GM19043 (cell line): ENCODE measurements around the gene SSUH2.
A peak's percentile ranks its signal among the peaks of the same experiment; 100 is the strongest.
"Not testable (repeated sequence)": the region's sequence is repeated elsewhere in the genome, so short reads cannot be mapped to it uniquely, and the experiment has no call there.

ENCODE experiments used
- ATAC-seq: cut with Tn5 transposase; IDR thresholded peaks from one replicate; pipeline ENCODE4 v1.9.1; 2021; ENCODE audit warnings: low read depth; ENCODE audit not compliant: unreplicated experiment

Gene SSUH2

GRCh38 chr3:8644748-8645390 is at the start of gene SSUH2:
Gene SSUH2, minus strand, starts transcription at chr3:8644798. Its CDS starts 40 bp downstream, at chr3:8644758.
- ATAC-seq: no peak

DNA sequence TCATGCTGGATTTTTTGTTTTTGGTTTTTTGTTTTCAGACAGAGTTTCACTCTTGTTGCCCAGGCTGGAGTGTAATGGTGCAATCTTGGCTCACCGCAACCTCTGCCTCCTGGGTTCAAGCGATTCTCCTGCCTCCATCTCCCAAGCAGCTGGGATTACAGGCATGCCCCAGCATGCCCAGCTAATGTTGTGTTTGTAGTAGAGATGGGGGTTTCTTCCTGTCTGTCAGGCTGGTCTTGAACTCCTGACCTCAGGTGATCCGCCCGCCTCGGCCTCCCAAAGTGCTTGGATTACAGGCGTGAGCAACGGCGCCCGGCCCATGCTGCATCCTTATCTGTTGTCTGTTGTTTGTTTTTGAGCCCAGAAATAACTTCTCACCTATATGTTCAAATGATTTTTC is 46.7 kb upstream of the SSUH2 start:
- not testable (repeated sequence) for ATAC-seq

DNA sequence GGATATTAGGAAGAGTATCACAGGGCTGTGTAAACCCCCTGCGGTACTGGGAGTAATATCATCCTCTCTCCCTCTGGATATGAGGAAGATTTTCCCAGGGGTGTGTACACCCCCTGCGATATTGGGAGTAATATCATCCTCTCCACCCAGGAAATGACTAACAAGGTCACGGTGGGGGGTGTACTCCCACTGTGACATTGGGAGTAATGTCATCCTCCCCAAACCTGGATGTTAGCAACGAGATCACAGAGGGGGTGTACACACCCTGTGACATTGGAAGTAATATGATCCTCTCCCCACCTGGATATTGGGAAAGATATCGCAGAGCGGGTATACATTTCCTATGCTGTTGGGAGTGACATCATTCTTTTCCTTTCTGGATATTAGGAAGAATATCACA is 40.4 kb upstream of the SSUH2 start:
- not testable (repeated sequence) for ATAC-seq

- not testable (repeated sequence) for ATAC-seq
These were observed 38.4 kb upstream of the SSUH2 start for GRCh38 chr3:8682850-8683574.

DNA sequence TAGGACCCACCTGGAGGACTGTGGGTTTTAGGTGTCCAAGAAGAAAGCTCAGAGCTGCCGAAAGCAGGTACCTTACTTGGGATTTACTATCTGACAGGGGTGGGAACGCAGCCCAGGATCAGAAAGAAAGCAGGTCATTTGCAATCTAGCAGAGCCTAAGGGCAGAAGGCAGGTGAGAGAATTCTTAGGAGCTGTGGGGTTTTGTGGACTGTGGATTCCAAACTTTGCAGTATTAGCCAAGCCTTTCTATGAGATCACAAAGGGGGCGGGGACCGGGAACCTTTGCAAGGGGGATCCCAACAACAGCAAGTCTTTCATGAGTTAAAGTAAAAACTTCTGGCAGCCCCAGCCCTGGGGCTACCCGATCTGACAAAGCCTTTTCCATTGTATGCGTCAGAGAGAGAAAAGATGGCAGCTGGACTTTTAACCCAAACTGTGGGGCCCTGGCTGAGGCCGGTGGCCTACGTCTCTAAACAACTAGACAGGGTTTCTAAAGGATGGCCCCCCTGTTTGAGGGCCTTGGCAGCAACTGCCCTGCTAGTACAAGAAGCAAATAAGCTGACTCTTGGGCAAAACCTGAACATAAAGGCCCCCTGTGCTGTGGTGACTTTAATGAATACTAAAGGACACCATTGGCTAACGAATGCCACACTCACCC is 37.4 kb upstream of the SSUH2 start:
- ATAC-seq: not testable (repeated sequence)

DNA sequence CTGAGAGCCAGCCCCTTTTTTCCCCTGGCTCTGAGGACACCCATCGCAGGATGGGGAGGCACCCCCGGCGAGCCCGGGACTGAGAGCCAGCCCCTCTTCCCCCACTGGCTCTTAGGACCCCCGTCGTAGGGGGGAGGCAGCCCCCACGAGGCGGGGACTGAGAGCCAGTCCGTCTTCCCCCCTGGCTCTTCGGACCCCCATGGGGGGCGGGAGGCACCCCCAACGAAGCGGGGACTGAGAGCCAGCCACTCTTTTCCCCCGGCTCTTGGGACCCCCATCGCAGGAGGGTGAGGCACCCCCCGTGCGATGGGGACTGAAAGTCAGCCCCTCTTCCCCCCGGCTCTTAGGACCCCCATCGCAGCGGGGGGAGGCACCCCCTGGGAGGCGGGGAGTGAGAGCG is 36.8 kb upstream of the SSUH2 start:
- ATAC-seq: no peak

GRCh38 chr3:8679817-8680553 is 35.4 kb upstream of the SSUH2 start:
- ATAC-seq: not testable (repeated sequence)

- no peak for ATAC-seq
These were observed 34.2 kb upstream of the SSUH2 start for GRCh38 chr3:8678751-8679150.

DNA sequence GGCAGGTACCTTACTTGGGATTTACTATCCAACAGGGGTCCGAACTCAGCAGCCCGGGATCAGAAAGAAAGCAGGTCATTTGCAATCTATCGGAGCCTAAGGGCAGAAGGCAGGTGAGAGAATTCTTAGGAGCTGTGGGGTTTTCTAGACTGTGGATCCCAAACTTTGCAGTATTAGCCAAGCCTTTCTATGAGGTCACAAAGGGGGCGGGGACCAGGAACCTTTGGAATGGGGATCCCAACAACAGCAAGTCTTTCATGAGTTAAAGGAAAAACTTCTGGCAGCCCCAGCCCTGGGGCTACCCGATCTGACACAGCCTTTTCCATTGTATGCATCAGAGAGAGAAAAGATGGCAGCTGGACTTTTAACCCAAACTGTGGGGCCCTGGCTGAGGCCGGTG is 32.7 kb upstream of the SSUH2 start:
- not testable (repeated sequence) for ATAC-seq

DNA sequence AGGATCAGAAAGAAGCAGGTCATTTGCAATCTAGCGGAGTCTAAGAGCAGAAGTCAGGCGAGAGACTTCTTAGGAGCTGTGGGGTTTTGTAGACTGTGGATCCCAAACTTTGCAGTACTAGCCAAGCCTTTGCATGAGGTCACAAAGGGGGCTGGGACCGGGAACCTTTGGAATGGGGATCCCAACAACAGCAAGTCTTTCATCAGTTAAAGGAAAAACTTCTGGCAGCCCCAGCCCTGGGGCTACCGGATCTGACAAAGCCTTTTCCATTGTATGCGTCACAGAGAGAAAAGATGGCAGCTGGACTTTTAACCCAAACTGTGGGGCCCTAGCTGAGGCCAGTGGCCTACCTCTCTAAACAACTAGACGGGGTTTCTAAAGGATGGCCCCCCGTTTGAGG is 31.0 kb upstream of the SSUH2 start:
- ATAC-seq: not testable (repeated sequence)

- no peak for ATAC-seq
These were observed 28.6 kb upstream of the SSUH2 start for GRCh38 chr3:8673083-8673737.

DNA sequence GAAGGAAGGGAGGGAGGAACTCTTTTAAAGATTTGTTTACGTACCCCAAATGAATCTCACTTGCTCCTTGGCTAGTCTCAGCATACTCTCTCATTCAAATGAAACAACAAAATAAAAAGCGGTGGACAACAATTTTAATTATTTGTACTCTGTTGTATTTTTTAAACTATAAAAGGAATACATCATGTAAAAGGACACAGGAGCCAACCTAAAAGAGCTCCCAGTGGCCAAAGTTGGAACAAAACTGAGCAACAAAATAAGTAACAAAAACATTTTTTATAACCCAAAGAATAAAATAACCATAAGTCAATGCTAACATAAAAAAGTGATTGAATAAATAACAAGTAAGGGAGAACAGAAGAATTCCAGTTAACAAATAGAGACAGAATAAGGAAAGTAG is 24.4 kb upstream of the SSUH2 start:
- no peak for ATAC-seq

- ATAC-seq: no peak
These were observed 23.6 kb upstream of the SSUH2 start for GRCh38 chr3:8668216-8668615.

- ATAC-seq: no peak
These were observed 23.0 kb upstream of the SSUH2 start for GRCh38 chr3:8667463-8668091.

- ATAC-seq: peak; percentile 64
These were observed 20.9 kb upstream of the SSUH2 start for GRCh38 chr3:8665407-8665896.

DNA sequence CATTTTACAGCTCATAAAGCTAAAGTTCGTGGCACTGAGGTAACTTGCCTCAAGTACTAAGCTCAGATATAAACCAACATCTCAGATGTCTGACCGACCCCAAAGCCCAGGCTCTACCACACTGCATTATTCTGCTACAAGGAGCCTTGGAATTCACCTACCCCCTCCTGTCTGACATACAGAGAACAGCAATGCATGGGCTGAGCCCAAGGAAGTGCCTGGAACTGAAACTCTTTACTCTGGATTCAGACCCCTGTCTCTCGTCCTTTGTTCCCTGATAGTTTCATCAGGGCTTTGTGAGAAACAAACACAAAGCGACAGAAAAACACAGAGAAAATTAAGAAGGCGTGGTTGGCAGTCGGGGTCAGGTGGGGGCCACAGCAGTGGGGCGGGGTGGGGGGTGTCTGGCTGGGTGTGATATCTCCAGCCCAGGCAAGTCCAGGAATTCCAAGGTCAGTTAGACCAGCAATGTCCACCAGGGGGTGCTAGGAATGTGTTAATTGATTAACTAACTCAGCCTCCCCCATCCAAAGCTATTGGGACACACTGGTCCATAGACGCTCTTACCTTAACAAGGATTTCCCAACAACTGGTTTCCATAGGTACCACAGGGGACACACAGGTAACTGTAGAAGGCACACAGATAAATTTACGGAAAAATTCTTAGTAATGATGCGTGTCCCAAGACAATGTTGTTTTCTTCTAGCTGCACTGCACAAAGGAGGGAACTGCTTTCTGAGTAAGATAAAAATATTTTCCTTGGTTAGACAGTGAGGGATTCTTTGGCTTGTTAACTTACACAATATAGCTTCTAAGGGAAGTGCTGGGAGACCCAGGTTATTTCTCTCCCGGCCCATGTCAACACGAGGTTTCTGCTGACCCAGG is 18.8 kb upstream of the SSUH2 start:
- peak; percentile 40 for ATAC-seq

- ATAC-seq: no peak
These were observed 18.0 kb upstream of the SSUH2 start for GRCh38 chr3:8662594-8662993.

DNA sequence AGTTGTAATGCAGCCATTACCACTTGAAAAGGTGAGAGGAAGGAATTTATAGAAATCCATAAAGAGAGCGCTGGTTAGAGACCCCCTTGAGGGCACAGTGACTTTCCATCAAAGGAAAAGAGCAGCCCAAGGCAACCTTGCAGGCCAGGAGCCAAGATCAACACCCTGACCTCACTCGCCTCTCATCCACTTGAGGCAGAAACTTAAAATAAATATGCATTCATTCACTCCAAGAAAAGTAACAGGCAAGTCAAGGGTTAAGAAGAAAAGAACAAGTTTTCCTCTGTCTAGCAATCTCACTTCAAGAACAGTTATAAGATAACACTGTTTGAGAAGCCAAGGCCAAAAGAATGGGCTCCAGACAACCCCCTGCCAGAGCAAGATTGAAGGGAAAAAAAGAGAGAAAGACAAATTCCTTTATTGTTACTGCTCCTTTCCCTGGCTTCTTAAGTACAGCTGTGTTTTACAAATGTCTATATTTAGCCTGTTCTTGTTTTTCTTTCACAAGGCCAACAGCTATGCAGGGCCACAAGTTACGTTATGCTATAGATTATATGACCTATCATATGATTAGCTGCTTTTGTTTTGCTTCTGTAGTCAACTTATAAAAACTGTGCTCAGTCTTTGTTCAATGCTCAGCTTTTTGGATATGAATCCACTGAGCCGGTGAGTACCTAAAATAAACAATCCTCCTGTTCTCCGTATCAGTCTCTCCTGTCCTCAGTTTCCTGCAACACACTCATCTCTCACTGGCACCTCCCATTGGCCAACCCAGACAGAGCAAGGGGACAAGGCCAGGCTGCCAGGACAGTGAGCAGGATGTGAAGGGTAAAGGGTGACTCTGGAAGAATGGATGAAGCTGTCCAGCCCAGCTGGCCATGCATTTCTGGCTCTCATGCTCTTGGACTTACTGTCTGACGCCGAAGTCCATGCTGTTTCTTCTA is 15.8 kb upstream of the SSUH2 start:
- no peak for ATAC-seq
